CD14-positive monocyte (primary cell): ENCODE measurements around the gene AFDN. TPM values are rescaled to one million over a fixed set of nuclear protein-coding genes. Genes with fewer than 3 reads are reported as not detected.

Experiments used
- DNase-seq, 3 donors: peaks; one replicate each; pipeline ENCODE4 v3.0.0-alpha.2; 2011 to 2022
- H2AFZ ChIP-seq: 2 replicates; pipeline ENCODE4 v1.6.0; 2012; ENCODE audit warnings: mild to moderate bottlenecking, low read depth, low read length, inconsistent platforms; ENCODE audit not compliant: insufficient read depth, poor library complexity, severe bottlenecking
- H3K27ac ChIP-seq, 2 donors: 1 replicate in 1 of 2; 2 replicates in 1 of 2; pipeline ENCODE4 v1.5.1; 2012 to 2013; ENCODE audit warnings: low read length in 2 of 2, control low read depth in 1 of 2, inconsistent platforms in 1 of 2, low read depth in 1 of 2, mild to moderate bottlenecking in 1 of 2
- H3K27me3 ChIP-seq, 2 donors: one replicate each; pipeline versions ENCODE4 v1.6.0 to v1.6.1; 2011 to 2013; ENCODE audit warnings: low read length in 2 of 2; ENCODE audit not compliant: control insufficient read depth in 2 of 2, insufficient read depth in 2 of 2
- H3K36me3 ChIP-seq, 2 donors: replicated peaks in 1 of 2; 1 replicate in 1 of 2; 2 replicates in 1 of 2; pipeline versions ENCODE4 v1.5.1 to v1.6.1; 2012 to 2013; ENCODE audit warnings: low read length in 2 of 2, control low read depth in 1 of 2, inconsistent platforms in 1 of 2, mild to moderate bottlenecking in 1 of 2; ENCODE audit not compliant: insufficient read depth in 2 of 2, control insufficient read depth in 1 of 2
- H3K4me1 ChIP-seq, 2 donors: 1 replicate in 1 of 2; 2 replicates in 1 of 2; pipeline versions ENCODE4 v1.5.1 to v1.6.1; 2012 to 2013; ENCODE audit warnings: low read length in 2 of 2, control low read depth in 1 of 2, inconsistent platforms in 1 of 2, mild to moderate bottlenecking in 1 of 2, moderate library complexity in 1 of 2; ENCODE audit not compliant: insufficient read depth in 2 of 2, control insufficient read depth in 1 of 2
- H3K4me2 ChIP-seq: replicated peaks from 2 replicates; pipeline ENCODE3; 2012; ENCODE audit warnings: low read length, moderate library complexity, mild to moderate bottlenecking; ENCODE audit not compliant: poor library complexity, severe bottlenecking; ENCODE audit errors: extremely low read depth
- H3K4me3 ChIP-seq, 3 experiments: fragments of 200-600 bp in 1 of 3; sonication (generic) in 1 of 3; replicated peaks in 1 of 3; 1 replicate in 2 of 3; 2 replicates in 1 of 3; pipeline ENCODE4 v1.5.1; 2011 to 2013; ENCODE audit warnings: low read length in 3 of 3, mild to moderate bottlenecking in 3 of 3, control low read depth in 2 of 3, low read depth in 2 of 3, inconsistent platforms in 1 of 3, moderate library complexity in 1 of 3
- H3K79me2 ChIP-seq: 2 replicates; pipeline ENCODE4 v1.6.0; 2012; ENCODE audit warnings: mild to moderate bottlenecking, control low read depth, inconsistent platforms, low read length, moderate library complexity; ENCODE audit not compliant: insufficient read depth
- H3K9ac ChIP-seq: 2 replicates; pipeline ENCODE4 v1.6.0; 2017; ENCODE audit warnings: low read length, mild to moderate bottlenecking; ENCODE audit not compliant: insufficient read depth, poor library complexity, severe bottlenecking
- H3K9me3 ChIP-seq, 2 donors: replicated peaks in 1 of 2; 1 replicate in 1 of 2; 2 replicates in 1 of 2; pipeline versions ENCODE4 v1.5.1 to v1.6.1; 2012 to 2013; ENCODE audit warnings: low read length in 2 of 2, control low read depth in 1 of 2; ENCODE audit not compliant: control insufficient read depth in 1 of 2, insufficient read depth in 1 of 2
- H4K20me1 ChIP-seq: 2 replicates; pipeline ENCODE4 v1.6.0; 2012; ENCODE audit warnings: mild to moderate bottlenecking, low read length, control low read depth, moderate library complexity; ENCODE audit not compliant: insufficient read depth
- H3K27ac Mint-ChIP-seq, 7 donors: one replicate each; pipeline ENCODE4 v1.8.0; 2020; ENCODE audit warnings: mild to moderate bottlenecking in 7 of 7, mixed read lengths in 7 of 7, moderate library complexity in 6 of 7, inconsistent platforms in 2 of 7
- H3K27me3 Mint-ChIP-seq, 3 donors: one replicate each; pipeline ENCODE4 v1.8.0; 2021 to 2022; ENCODE audit warnings: low read depth in 3 of 3, mild to moderate bottlenecking in 3 of 3, mixed read lengths in 3 of 3, moderate library complexity in 3 of 3, inconsistent platforms in 1 of 3
- H3K36me3 Mint-ChIP-seq, 2 donors: one replicate each; pipeline ENCODE4 v1.8.0; 2020; ENCODE audit warnings: mixed read lengths in 2 of 2, inconsistent platforms in 1 of 2, mild to moderate bottlenecking in 1 of 2
- H3K4me1 Mint-ChIP-seq: one replicate; pipeline ENCODE4 v1.8.0; 2020; ENCODE audit warnings: mild to moderate bottlenecking, mixed read lengths
- H3K4me3 Mint-ChIP-seq, 2 donors: one replicate each; pipeline ENCODE4 v1.8.0; 2020; ENCODE audit warnings: mild to moderate bottlenecking in 2 of 2, mixed read lengths in 2 of 2, moderate library complexity in 1 of 2
- H3K9me3 Mint-ChIP-seq, 7 donors: one replicate each; pipeline ENCODE4 v1.8.0; 2020 to 2022; ENCODE audit warnings: mixed read lengths in 7 of 7, mild to moderate bottlenecking in 6 of 7, moderate library complexity in 6 of 7, inconsistent platforms in 2 of 7
- CTCF ChIP-seq: fragments of 200-600 bp; IDR thresholded peaks from one replicate; pipeline ENCODE4 v1.8.0; 2022; ENCODE audit warnings: antibody characterized with exemption, mild to moderate bottlenecking
- WGBS: methylation state at CpG from one replicate; pipeline ENCODE4 v1.1.5; 2013; ENCODE audit warnings: missing lambda C conversion rate; ENCODE audit not compliant: insufficient coverage; 5-methylcytosine and 5-hydroxymethylcytosine counted together
- intact Hi-C, 2 donors: fragments of 100-400 bp; cut with micrococcal nuclease; formaldehyde crosslinking; loops; one replicate each; pipeline versions ENCODE4 v1.15.0 to v1.15.1; 2023
- polyA plus RNA-seq, 3 donors: library from polyadenylated mRNA; depleted of rRNA in 1 of 3; unstranded in 2 of 3; stranded (reverse) in 1 of 3; fragments of 300-500 nt in 2 of 3; fragments of >200 nt in 1 of 3; fragmentation: Illumina TruSeq in 2 of 3; gene quantifications; 1 replicate in 2 of 3; 2 replicates in 1 of 3; pipeline ENCODE4 v1.2.3, GENCODE V29; 2012 to 2021

AFDN gene
- polyA plus RNA-seq, 3 donors = 0.03 to 1.5 TPM; not detected in 1

DNA sequence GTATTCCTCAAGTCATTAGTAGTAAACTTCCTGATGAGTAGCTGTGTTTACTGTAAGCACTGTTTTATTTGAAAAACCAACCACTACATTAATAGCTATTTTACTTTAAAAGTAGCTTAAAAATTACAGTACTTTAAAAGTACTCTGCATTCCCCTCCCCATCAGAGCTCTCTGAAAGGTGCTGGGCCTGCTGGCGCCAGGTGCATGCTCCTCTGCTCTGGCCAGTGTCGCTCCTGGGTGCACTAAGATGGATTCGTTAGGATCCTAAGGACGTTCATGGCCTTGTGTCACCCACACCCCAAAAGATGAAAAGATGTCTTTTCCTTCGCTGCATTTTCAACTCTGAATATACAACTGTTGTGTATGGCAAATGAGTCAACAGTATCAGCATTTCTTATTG, 126.8 kb downstream of the AFDN start:
- no peak overlapping the region for H3K4me3 ChIP-seq
- Mint-ChIP-seq H3K27ac (no peak overlapping the region), H3K4me1 (no peaks in the 10 kb centered on the region), H3K27me3 (peaks cover 2 to 3% (median 3%) of the 10 kb centered on the region in 3 donors), H3K4me3 (no peak overlapping the region), H3K9me3 (peaks cover 0 to 6% (median 2%) of the 10 kb centered on the region in 7 donors), H3K36me3 (no peaks in the 10 kb centered on the region)
- H3K4me1 ChIP-seq = no peaks in the 10 kb centered on the region
- no peak for TF ChIP-seq CTCF
- no peak overlapping the region for H3K9ac ChIP-seq
- no peaks in the 10 kb centered on the region for H3K27me3 ChIP-seq
- 93% methylated on average over 2 of the region's 5 CpGs for WGBS
- H3K4me2 ChIP-seq = no peak overlapping the region
- DNase-seq = no peak
- H4K20me1 ChIP-seq = no peaks in the 10 kb centered on the region
- peaks cover 0 to 4% of the 10 kb centered on the region in 2 donors for H3K9me3 ChIP-seq
- H2AFZ ChIP-seq = no peak overlapping the region
- intact Hi-C loops = no loop called here
- no peaks in the 10 kb centered on the region for H3K36me3 ChIP-seq
- H3K79me2 ChIP-seq = no peaks in the 10 kb centered on the region
- no peak overlapping the region for H3K27ac ChIP-seq

DNA sequence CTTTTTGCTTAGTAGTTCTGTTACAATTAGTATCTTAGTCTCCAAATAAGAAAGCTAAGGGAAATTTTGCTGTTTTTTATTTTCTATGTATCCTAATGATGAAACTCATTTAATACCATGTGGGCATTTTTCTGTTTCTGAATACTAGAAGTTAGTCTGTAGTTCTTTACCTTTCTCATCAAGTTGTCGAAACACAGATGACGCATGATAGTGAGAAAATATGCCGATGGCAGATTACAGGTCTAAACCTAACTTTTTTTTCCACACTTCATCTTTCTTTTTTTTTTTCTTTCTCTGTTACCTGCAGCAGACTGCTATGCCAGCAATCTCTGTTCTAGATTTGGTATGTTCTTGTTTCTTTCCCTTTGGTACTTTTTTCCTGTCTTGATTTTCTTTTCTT, 127.4 kb downstream of the AFDN start:
- Histone ChIP-seq H3K4me3 (no peak overlapping the region), H3K4me2 (no peak overlapping the region), H3K27ac (no peak overlapping the region), H3K9ac (no peak overlapping the region), H3K4me1 (no peaks in the 10 kb centered on the region), H3K36me3 (no peaks in the 10 kb centered on the region), H2AFZ (no peak overlapping the region), H4K20me1 (no peaks in the 10 kb centered on the region), H3K79me2 (no peaks in the 10 kb centered on the region), H3K9me3 (peaks cover 0 to 4% of the 10 kb centered on the region in 2 donors), H3K27me3 (no peaks in the 10 kb centered on the region)
- Mint-ChIP-seq H3K4me3 (no peak overlapping the region), H3K27me3 (peaks cover 1 to 3% (median 3%) of the 10 kb centered on the region in 3 donors), H3K4me1 (no peaks in the 10 kb centered on the region), H3K9me3 (peaks cover 0 to 7% (median 2%) of the 10 kb centered on the region in 7 donors), H3K27ac (no peak overlapping the region), H3K36me3 (no peaks in the 10 kb centered on the region)
- intact Hi-C loops = no loop called here
- no peak for TF ChIP-seq CTCF
- no CpG with 5 or more reads among the region's 3 CpGs for WGBS
- DNase-seq = no peak
